Loucy (cell line): ENCODE results near the gene RALGPS1.

ENCODE experiments used
- H2AFZ ChIP-seq: fragments of 200-600 bp; sonication (generic); 2 replicates; pipeline ENCODE4 v1.6.0; 2016; ENCODE audit warnings: antibody characterized with exemption, mild to moderate bottlenecking, low read length, moderate library complexity
- H3F3A ChIP-seq: fragments of 200-600 bp; 2 replicates; pipeline ENCODE4 v1.6.0; 2016; ENCODE audit warnings: antibody characterized with exemption, low read depth, mild to moderate bottlenecking
- H3K27me3 ChIP-seq: fragments of 200-600 bp; sonication (generic); 2 replicates; pipeline ENCODE4 v1.6.1; 2014; ENCODE audit warnings: low read length, mild to moderate bottlenecking; ENCODE audit not compliant: insufficient read depth, poor library complexity, severe bottlenecking
- H3K36me3 ChIP-seq: fragments of 200-600 bp; sonication (generic); 2 replicates; pipeline ENCODE4 v1.6.1; 2016; ENCODE audit warnings: low read length; ENCODE audit not compliant: insufficient read depth
- H3K4me1 ChIP-seq: fragments of 200-600 bp; sonication (generic); 2 replicates; pipeline ENCODE4 v1.5.1; 2014; ENCODE audit warnings: low read length, mild to moderate bottlenecking; ENCODE audit not compliant: insufficient read depth, poor library complexity, severe bottlenecking
- H3K4me2 ChIP-seq: fragments of 200-600 bp; sonication (generic); 2 replicates; pipeline ENCODE4 v1.6.0; 2014; ENCODE audit warnings: antibody characterized with exemption, low read length, low read depth, mild to moderate bottlenecking; ENCODE audit not compliant: poor library complexity, severe bottlenecking
- H3K4me3 ChIP-seq: fragments of 200-600 bp; sonication (generic); 2 replicates; pipeline ENCODE4 v1.5.1; 2014; ENCODE audit warnings: low read length, mild to moderate bottlenecking, mixed read lengths; ENCODE audit not compliant: poor library complexity, severe bottlenecking
- H3K79me2 ChIP-seq: fragments of 200-600 bp; sonication (generic); 2 replicates; pipeline ENCODE4 v1.6.1; 2014; ENCODE audit warnings: low read length; ENCODE audit not compliant: insufficient read depth
- H3K9ac ChIP-seq: fragments of 200-600 bp; sonication (generic); 2 replicates; pipeline ENCODE4 v1.6.0; 2014; ENCODE audit warnings: mild to moderate bottlenecking, low read depth, low read length, moderate library complexity; ENCODE audit not compliant: poor library complexity, severe bottlenecking
- H3K9me2 ChIP-seq: fragments of 200-600 bp; sonication (generic); replicated peaks from 2 replicates; pipeline ENCODE4 v1.6.1; 2016; ENCODE audit warnings: low read depth, low read length, mixed read lengths
- H3K9me3 ChIP-seq: fragments of 200-600 bp; sonication (generic); 2 replicates; pipeline ENCODE4 v1.6.1; 2014; ENCODE audit warnings: mild to moderate bottlenecking, antibody characterized with exemption, low read length, low read depth; ENCODE audit not compliant: insufficient read depth
- H4K20me1 ChIP-seq: fragments of 200-600 bp; sonication (generic); 2 replicates; pipeline ENCODE4 v1.6.0; 2014; ENCODE audit warnings: antibody characterized with exemption, low read length, mild to moderate bottlenecking; ENCODE audit not compliant: insufficient read depth, poor library complexity, severe bottlenecking
- CTCF ChIP-seq: fragments of 200-600 bp; sonication (generic); conservative IDR thresholded peaks from 2 replicates; pipeline ENCODE4 v1.5.1; 2014; ENCODE audit warnings: mild to moderate bottlenecking, antibody characterized with exemption, low read length
- EZH2phosphoT487 ChIP-seq: fragments of 200-600 bp; IDR thresholded peaks from 2 replicates; pipeline ENCODE4 v1.6.1; 2018; ENCODE audit warnings: antibody characterized with exemption, mild to moderate bottlenecking, moderate library complexity, borderline replicate concordance

Gene RALGPS1

GRCh38 chr9:127049581-127049980 lies 135.0 kb downstream of the RALGPS1 start:
- no peaks in the 10 kb centered on the region for H3K27me3 ChIP-seq
- H2AFZ ChIP-seq = no peak overlapping the region
- H3K4me1 ChIP-seq = no peaks in the 10 kb centered on the region
- no peaks in the 10 kb centered on the region for H3K79me2 ChIP-seq
- H3K9me2 ChIP-seq = no peaks in the 10 kb centered on the region
- H3K36me3 ChIP-seq = no peaks in the 10 kb centered on the region; the same call in 1 of the 2 replicates
- TF ChIP-seq EZH2phosphoT487 (no peak), CTCF (no peak)
- no peaks in the 10 kb centered on the region for H3K9me3 ChIP-seq
- H3K4me2 ChIP-seq = no peak overlapping the region
- H3K9ac ChIP-seq = no peak overlapping the region
- H4K20me1 ChIP-seq = no peaks in the 10 kb centered on the region
- H3F3A ChIP-seq = no peaks in the 10 kb centered on the region
- no peak overlapping the region for H3K4me3 ChIP-seq

- TF ChIP-seq CTCF = no peak
- no peak for TF ChIP-seq EZH2phosphoT487
- no peak overlapping the region for H3K9ac ChIP-seq
- no peaks in the 10 kb centered on the region for H3K9me2 ChIP-seq
- H3K4me3 ChIP-seq = no peak overlapping the region
- H3K9me3 ChIP-seq = no peaks in the 10 kb centered on the region
- no peaks in the 10 kb centered on the region for H3K79me2 ChIP-seq
- H3K36me3 ChIP-seq = no peaks in the 10 kb centered on the region; the same call in 1 of the 2 replicates
- no peaks in the 10 kb centered on the region for H3K27me3 ChIP-seq
- no peaks in the 10 kb centered on the region for H3F3A ChIP-seq
- no peaks in the 10 kb centered on the region for H4K20me1 ChIP-seq
- no peak overlapping the region for H2AFZ ChIP-seq
- no peak overlapping the region for H3K4me2 ChIP-seq
- no peaks in the 10 kb centered on the region for H3K4me1 ChIP-seq
These were observed 135.6 kb downstream of the RALGPS1 start for GRCh38 chr9:127050152-127050551.

GRCh38 chr9:127050591-127051001 lies 136.0 kb downstream of the RALGPS1 start:
- Histone ChIP-seq H3K79me2 (no peaks in the 10 kb centered on the region), H3K4me1 (no peaks in the 10 kb centered on the region), H4K20me1 (no peaks in the 10 kb centered on the region), H2AFZ (no peak overlapping the region), H3K9ac (no peak overlapping the region), H3K4me2 (no peak overlapping the region), H3F3A (no peaks in the 10 kb centered on the region), H3K9me3 (no peaks in the 10 kb centered on the region), H3K9me2 (no peaks in the 10 kb centered on the region), H3K27me3 (no peaks in the 10 kb centered on the region), H3K36me3 (no peaks in the 10 kb centered on the region; the same call in 1 of the 2 replicates), H3K4me3 (no peak overlapping the region)
- TF ChIP-seq EZH2phosphoT487 (no peak), CTCF (no peak)
